SK-N-SH (cell line): ENCODE results near the gene BBS9. TPM values are rescaled to one million over a fixed set of nuclear protein-coding genes. Genes with fewer than 3 reads are reported as not detected.

Experiments
- CTCF ChIA-PET: fragments of 300-600, 350-600 bp; formaldehyde crosslinking; extraction: SDS; loops from one replicate; lab custom pipeline; 2021; lab: Yijun Ruan, JAX
- POLR2A ChIA-PET: fragments of 350-600 bp; sonication (Branson Sonifier 250); formaldehyde crosslinking; extraction: SDS; loops from one replicate; lab custom pipeline; 2020; ENCODE audit warnings: antibody characterized with exemption, inconsistent platforms; lab: Yijun Ruan, JAX
- DNase-seq: peaks from one replicate; pipeline ENCODE4 v3.0.0; 2012
- H2AFZ ChIP-seq: fragments of 200-600 bp; sonication (generic); 2 replicates; pipeline ENCODE4 v1.8.1; 2016; ENCODE audit warnings: antibody characterized with exemption, mild to moderate bottlenecking, low read depth
- H3F3A ChIP-seq: fragments of 200-600 bp; sonication (generic); replicated peaks from 2 replicates; pipeline ENCODE3; 2016; ENCODE audit warnings: antibody characterized with exemption, mild to moderate bottlenecking; ENCODE audit not compliant: insufficient read depth
- H3K27ac ChIP-seq, 2 experiments: fragments of 200-500 bp in 1 of 2; fragments of 200-600 bp in 1 of 2; sonication (Bioruptor generic) in 1 of 2; sonication (generic), shearing (Covaris generic) in 1 of 2; 2 replicates each; pipeline versions ENCODE4 v1.5.1 to v1.6.1; 2014 to 2016; ENCODE audit warnings: low read depth in 2 of 2, inconsistent platforms in 1 of 2, low read length in 1 of 2, mild to moderate bottlenecking in 1 of 2, mixed read lengths in 1 of 2
- H3K27me3 ChIP-seq: fragments of 200-600 bp; sonication (generic), shearing (Covaris generic); 2 replicates; pipeline ENCODE4 v1.6.1; 2016; ENCODE audit warnings: mixed run types; ENCODE audit not compliant: insufficient read depth
- H3K36me3 ChIP-seq, 2 experiments: fragments of 200-500 bp in 1 of 2; fragments of 200-600 bp in 1 of 2; sonication (Bioruptor generic) in 1 of 2; sonication (generic) in 1 of 2; replicated peaks in 1 of 2; 2 replicates each; pipeline versions ENCODE3 to v1.5.1; 2014 to 2016; ENCODE audit warnings: low read length in 1 of 2, mild to moderate bottlenecking in 1 of 2; ENCODE audit not compliant: insufficient read depth in 2 of 2, control insufficient read depth in 1 of 2
- H3K4me1 ChIP-seq, 2 experiments: fragments of 200-500 bp in 1 of 2; fragments of 200-600 bp in 1 of 2; sonication (Bioruptor generic) in 1 of 2; sonication (generic), shearing (Covaris generic) in 1 of 2; 2 replicates each; pipeline versions ENCODE4 v1.5.1 to v1.6.1; 2014 to 2016; ENCODE audit warnings: low read depth in 1 of 2, low read length in 1 of 2, mixed run types in 1 of 2; ENCODE audit not compliant: insufficient read depth in 2 of 2, control insufficient read depth in 1 of 2
- H3K4me2 ChIP-seq: fragments of 200-600 bp; sonication (generic), shearing (Covaris generic); 2 replicates; pipeline ENCODE4 v1.6.1; 2017; ENCODE audit warnings: mixed run types
- H3K4me3 ChIP-seq, 2 experiments: fragments of 200-500 bp in 1 of 2; fragments of 200-600 bp in 1 of 2; sonication (Bioruptor generic) in 1 of 2; sonication (generic), shearing (Covaris generic) in 1 of 2; 2 replicates each; pipeline versions ENCODE4 v1.5.1 to v1.8.1; 2014 to 2016; ENCODE audit warnings: low read depth in 2 of 2, inconsistent platforms in 1 of 2, low read length in 1 of 2, mild to moderate bottlenecking in 1 of 2, mixed read lengths in 1 of 2, moderate library complexity in 1 of 2
- H3K79me2 ChIP-seq: fragments of 200-600 bp; sonication (generic); 2 replicates; pipeline ENCODE4 v1.8.1; 2017; ENCODE audit warnings: mild to moderate bottlenecking; ENCODE audit not compliant: insufficient read depth
- H3K9ac ChIP-seq: fragments of 200-600 bp; sonication (generic); 2 replicates; pipeline ENCODE4 v1.6.1; 2017; ENCODE audit warnings: mixed run types
- H3K9me2 ChIP-seq: fragments of 200-600 bp; sonication (generic); 2 replicates; pipeline ENCODE4 v1.6.1; 2017; ENCODE audit warnings: mixed run types
- H3K9me3 ChIP-seq: fragments of 200-600 bp; sonication (generic); 2 replicates; pipeline ENCODE4 v1.6.1; 2017; ENCODE audit warnings: mixed run types, mild to moderate bottlenecking, moderate library complexity
- H4K20me1 ChIP-seq: fragments of 200-600 bp; sonication (generic); 2 replicates; pipeline ENCODE4 v1.6.1; 2017; ENCODE audit warnings: mild to moderate bottlenecking, mixed run types; ENCODE audit not compliant: insufficient read depth
- EP300 ChIP-seq, 2 experiments: IDR thresholded peaks; 2 replicates each; pipeline versions ENCODE4 v1.4.0 to v1.6.1; 2012; ENCODE audit warnings: borderline replicate concordance in 1 of 2, low read depth in 1 of 2, low read length in 1 of 2
- FOSL2 ChIP-seq: IDR thresholded peaks from 2 replicates; pipeline ENCODE4 v1.4.0; 2012; ENCODE audit warnings: low read depth, mild to moderate bottlenecking, moderate library complexity, borderline replicate concordance
- GATA2 ChIP-seq: sonication (generic); formaldehyde crosslinking; IDR thresholded peaks from 2 replicates; pipeline ENCODE4 v1.5.0; 2020; ENCODE audit warnings: mild to moderate bottlenecking, missing genetic modification reagents
- MEF2A ChIP-seq: IDR thresholded peaks from 2 replicates; pipeline ENCODE4 v1.4.0; 2012; ENCODE audit warnings: low read depth, borderline replicate concordance
- NFIC ChIP-seq: IDR thresholded peaks from 2 replicates; pipeline ENCODE4 v1.4.0; 2012; ENCODE audit warnings: borderline replicate concordance
- NRF1 ChIP-seq: IDR thresholded peaks from 2 replicates; pipeline ENCODE4 v1.6.1; 2012; ENCODE audit warnings: low read depth, mild to moderate bottlenecking, low read length
- POLR2AphosphoS5 ChIP-seq: IDR thresholded peaks from 2 replicates; pipeline ENCODE4 v1.6.1; 2012; ENCODE audit warnings: low read depth, low read length
- RFX5 ChIP-seq: IDR thresholded peaks from 2 replicates; pipeline ENCODE4 v1.6.1; 2012; ENCODE audit warnings: mild to moderate bottlenecking, improper control_type of control experiment, low read length
- RXRA ChIP-seq: IDR thresholded peaks from 2 replicates; pipeline ENCODE4 v1.4.0; 2012; ENCODE audit warnings: low read depth, mild to moderate bottlenecking, borderline replicate concordance
- SIN3A ChIP-seq: IDR thresholded peaks from 2 replicates; pipeline ENCODE4 v1.6.1; 2012; ENCODE audit warnings: low read depth, mild to moderate bottlenecking, low read length, moderate library complexity, borderline replicate concordance
- SMC3 ChIP-seq: IDR thresholded peaks from 2 replicates; pipeline ENCODE4 v1.6.1; 2012; ENCODE audit warnings: low read depth, low read length, improper control_type of control experiment
- WGBS: methylation state at CpG from one replicate; pipeline ENCODE4 v1.1.6; 2017; ENCODE audit warnings: low lambda C conversion rate; 5-methylcytosine and 5-hydroxymethylcytosine counted together
- polyA plus RNA-seq, 3 experiments: library from polyadenylated mRNA; depleted of rRNA; stranded (reverse); fragments of >200 nt; gene quantifications; 2 replicates each; pipeline ENCODE4 v1.2.3, GENCODE V29; 2012
- TF ChIP-seq, protein P1 (sequence below): fragments of 200-600 bp; sonication (generic); IDR thresholded peaks from 2 replicates; pipeline ENCODE4 v1.6.1; 2017; ENCODE audit warnings: antibody characterized with exemption, mild to moderate bottlenecking, moderate library complexity
- TF ChIP-seq, protein P2 (sequence below): IDR thresholded peaks from 2 replicates; pipeline ENCODE4 v1.4.0; 2012; ENCODE audit warnings: low read depth, borderline replicate concordance

Gene BBS9
- polyA plus RNA-seq, 1 of the 3 experiments (the other 2 are of a cell fraction): 7.5 TPM

DNA sequence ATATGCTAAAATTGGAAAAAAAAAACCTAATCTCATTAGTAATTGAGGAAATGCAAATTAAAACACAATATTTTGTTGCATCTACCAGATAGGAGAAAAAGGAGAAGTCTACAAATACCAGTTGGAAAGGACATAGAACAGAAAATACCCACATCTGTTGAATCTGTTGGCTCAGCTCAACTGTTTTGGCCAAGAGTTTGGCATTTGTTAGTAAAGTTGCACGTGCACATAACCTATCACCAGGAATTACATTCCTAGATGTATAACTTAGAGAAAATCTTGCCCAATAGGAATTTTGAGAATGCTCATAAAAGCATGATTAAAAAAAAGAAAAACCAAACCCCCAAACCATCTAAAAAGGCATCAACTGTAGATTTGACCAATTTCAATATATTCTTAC lies 493.9 kb downstream of the BBS9 start:
- Histone ChIP-seq H3K36me3 (no peaks in the 10 kb centered on the region), H3K4me1 (no peaks in the 10 kb centered on the region), H4K20me1 (no peaks in the 10 kb centered on the region), H3K4me3 (no peak overlapping the region), H3F3A (no peaks in the 10 kb centered on the region), H3K9me3 (no peaks in the 10 kb centered on the region), H3K9me2 (no peaks in the 10 kb centered on the region), H3K79me2 (no peaks in the 10 kb centered on the region), H3K9ac (no peak overlapping the region), H3K4me2 (no peak overlapping the region), H3K27ac (no peak overlapping the region), H2AFZ (no peak overlapping the region), H3K27me3 (no peaks in the 10 kb centered on the region)
- ChIA-PET CTCF (interaction anchor here (0.9 to 1.4 kb wide), 3 partner anchors 9 to 135 kb away, joined by 3 read pairs; no protein-coding TSS in a partner anchor), POLR2A (no interaction called here)
- no peak for DNase-seq
- TF ChIP-seq, protein P1, sequence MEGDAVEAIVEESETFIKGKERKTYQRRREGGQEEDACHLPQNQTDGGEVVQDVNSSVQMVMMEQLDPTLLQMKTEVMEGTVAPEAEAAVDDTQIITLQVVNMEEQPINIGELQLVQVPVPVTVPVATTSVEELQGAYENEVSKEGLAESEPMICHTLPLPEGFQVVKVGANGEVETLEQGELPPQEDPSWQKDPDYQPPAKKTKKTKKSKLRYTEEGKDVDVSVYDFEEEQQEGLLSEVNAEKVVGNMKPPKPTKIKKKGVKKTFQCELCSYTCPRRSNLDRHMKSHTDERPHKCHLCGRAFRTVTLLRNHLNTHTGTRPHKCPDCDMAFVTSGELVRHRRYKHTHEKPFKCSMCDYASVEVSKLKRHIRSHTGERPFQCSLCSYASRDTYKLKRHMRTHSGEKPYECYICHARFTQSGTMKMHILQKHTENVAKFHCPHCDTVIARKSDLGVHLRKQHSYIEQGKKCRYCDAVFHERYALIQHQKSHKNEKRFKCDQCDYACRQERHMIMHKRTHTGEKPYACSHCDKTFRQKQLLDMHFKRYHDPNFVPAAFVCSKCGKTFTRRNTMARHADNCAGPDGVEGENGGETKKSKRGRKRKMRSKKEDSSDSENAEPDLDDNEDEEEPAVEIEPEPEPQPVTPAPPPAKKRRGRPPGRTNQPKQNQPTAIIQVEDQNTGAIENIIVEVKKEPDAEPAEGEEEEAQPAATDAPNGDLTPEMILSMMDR: no peak
- TF ChIP-seq SIN3A (no peak), NRF1 (no peak), RFX5 (no peak), FOSL2 (no peak), POLR2AphosphoS5 (no peak)
- 42% methylated on average over 1 of the region's 1 CpG for WGBS

DNA sequence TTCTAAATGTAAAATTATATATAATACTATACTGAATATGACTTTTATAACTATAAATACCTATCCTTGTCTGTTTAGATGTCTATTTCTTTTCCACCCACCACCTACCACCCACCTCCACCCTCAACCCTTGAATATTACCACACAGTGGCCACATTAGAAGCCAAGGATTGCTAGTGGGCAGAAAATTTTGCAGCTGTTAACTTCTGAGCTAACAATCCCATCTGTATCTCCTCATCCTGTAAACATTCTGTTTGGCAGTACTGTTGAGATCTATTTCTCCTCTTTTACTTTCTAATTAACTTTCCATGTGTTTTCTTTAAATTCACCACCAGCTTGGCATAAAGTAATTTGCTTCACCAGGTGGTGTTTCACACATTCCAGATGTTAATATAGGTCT lies 494.9 kb downstream of the BBS9 start:
- POLR2A ChIA-PET: no interaction called here
- Histone ChIP-seq H3K9me2 (no peaks in the 10 kb centered on the region), H3F3A (no peaks in the 10 kb centered on the region), H4K20me1 (no peaks in the 10 kb centered on the region), H3K4me1 (no peaks in the 10 kb centered on the region), H3K9me3 (no peaks in the 10 kb centered on the region), H3K4me3 (no peak overlapping the region), H3K9ac (no peak overlapping the region), H3K4me2 (no peak overlapping the region), H3K36me3 (no peaks in the 10 kb centered on the region), H3K79me2 (no peaks in the 10 kb centered on the region), H2AFZ (no peak overlapping the region), H3K27ac (no peak overlapping the region), H3K27me3 (no peaks in the 10 kb centered on the region)
- CTCF ChIA-PET: interaction anchor here (0.9 to 1.3 kb wide), 4 partner anchors 10 to 166 kb away, joined by 3 read pairs; no protein-coding TSS in a partner anchor
- DNase-seq: no peak
- no peak for TF ChIP-seq SMC3
- TF ChIP-seq RXRA: no peak
- no peak for TF ChIP-seq GATA2 (CRISPR knock-in tag)
- no peak for TF ChIP-seq MEF2A
- TF ChIP-seq NFIC: no peak
- TF ChIP-seq, protein P2, sequence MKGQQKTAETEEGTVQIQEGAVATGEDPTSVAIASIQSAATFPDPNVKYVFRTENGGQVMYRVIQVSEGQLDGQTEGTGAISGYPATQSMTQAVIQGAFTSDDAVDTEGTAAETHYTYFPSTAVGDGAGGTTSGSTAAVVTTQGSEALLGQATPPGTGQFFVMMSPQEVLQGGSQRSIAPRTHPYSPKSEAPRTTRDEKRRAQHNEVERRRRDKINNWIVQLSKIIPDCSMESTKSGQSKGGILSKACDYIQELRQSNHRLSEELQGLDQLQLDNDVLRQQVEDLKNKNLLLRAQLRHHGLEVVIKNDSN: no peak
- no peak for TF ChIP-seq RFX5
- TF ChIP-seq EP300 (IDR thresholded peaks at IDR 0.05; ENCODE audit: borderline replicate concordance in 1 of 2, low read depth in 1 of 2, low read length in 1 of 2): no peak
